GM12865 (cell line): Measurements from ENCODE around the gene MKNK1.

Source experiments
- DNase-seq: peaks from one replicate; pipeline ENCODE4 v3.0.0; 2010; ENCODE audit warnings: low read depth
- H3K4me3 ChIP-seq: 2 replicates; pipeline ENCODE4 v1.5.1; 2011; ENCODE audit warnings: mild to moderate bottlenecking, low read depth, low read length, control low read depth
- CTCF ChIP-seq: IDR thresholded peaks from 2 replicates; pipeline ENCODE4 v1.5.1; 2011; ENCODE audit warnings: low read length, control low read depth, low read depth, inconsistent platforms; ENCODE audit not compliant: insufficient read depth; ENCODE audit errors: missing control alignments

The MKNK1 gene

GRCh38 chr1:46510998-46511365 is 93.1 kb downstream of the MKNK1 start:
- no peak for TF ChIP-seq CTCF
- DNase-seq, result no peak
- no peak overlapping the region for H3K4me3 ChIP-seq

GRCh38 chr1:46510341-46510997 is 93.6 kb downstream of the MKNK1 start:
- TF ChIP-seq CTCF, result no peak
- no peak overlapping the region for H3K4me3 ChIP-seq
- DNase-seq, result no peak

- H3K4me3 ChIP-seq, result no peak overlapping the region
- DNase-seq, result no peak
- no peak for TF ChIP-seq CTCF
Measured at GRCh38 chr1:46508757-46509156, 95.3 kb downstream of the MKNK1 start.
